ENCODE data around the gene LILRB2. TPM values are rescaled to one million over a fixed set of nuclear protein-coding genes. Genes with fewer than 3 reads are reported as not detected.
"Not testable (repeated sequence)": the region's sequence is repeated elsewhere in the genome, so short reads cannot be mapped to it uniquely, and the experiment has no call there.

LILRB2 gene
- total and polyA plus RNA-seq, 4 donors = 9.1 to 202 (median 27.9) TPM

DNA sequence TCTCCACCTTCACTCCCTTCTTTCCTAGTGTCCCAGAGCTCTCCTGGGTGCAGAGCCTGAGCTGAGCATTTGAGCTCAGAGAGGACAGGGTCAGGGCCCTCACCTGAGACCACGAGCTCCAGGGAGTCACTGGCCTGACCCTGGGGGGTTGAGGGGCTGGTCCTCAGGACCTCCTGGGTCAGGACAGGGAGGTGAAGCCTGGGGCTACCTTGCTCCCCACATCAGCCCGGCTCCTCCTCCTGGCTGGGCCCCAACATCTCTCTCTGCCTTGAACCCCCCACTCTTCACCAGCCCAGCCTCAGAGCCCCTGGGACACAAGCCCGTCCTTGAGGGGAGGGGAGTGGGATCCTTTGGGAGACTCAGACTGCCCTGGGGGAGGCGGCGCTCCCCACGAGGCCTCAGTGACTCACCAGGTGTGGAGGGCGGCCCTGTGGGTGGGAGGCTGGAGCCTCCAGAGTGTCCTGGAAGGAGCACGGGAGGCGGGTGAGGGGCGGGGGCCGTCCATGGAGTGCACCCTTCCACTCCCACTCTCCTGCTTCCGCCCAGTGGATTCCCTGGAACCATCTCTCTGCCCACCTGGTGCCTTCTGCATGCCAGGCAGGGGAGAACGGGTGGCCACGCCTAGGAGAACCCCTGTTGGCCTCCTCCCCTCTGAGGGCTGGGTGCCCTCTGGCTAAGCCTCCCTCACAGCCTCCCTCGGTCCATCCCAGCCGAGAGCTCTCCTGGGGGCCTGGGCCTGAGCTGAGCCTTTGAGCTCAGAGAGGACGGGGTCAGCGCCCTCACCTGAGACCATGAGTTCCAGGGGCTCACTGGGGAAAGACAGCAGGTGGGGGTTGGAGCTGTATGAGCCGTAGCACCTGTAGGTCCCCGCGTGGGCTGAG is 41.2 kb downstream of the LILRB2 start:
- H3K27me3 ChIP-seq (ENCODE audit: control insufficient read depth in 3 of 3, insufficient read depth in 3 of 3, low read length in 2 of 3); H3K4me1 ChIP-seq (ENCODE audit: control insufficient read depth in 5 of 5, insufficient read depth in 5 of 5, low read length in 5 of 5); DNase-seq; ATAC-seq (ENCODE audit: insufficient read depth, low FRiP score); H3K27ac ChIP-seq (ENCODE audit: low read depth in 1 of 2, low read length in 1 of 2); H3K9me3 ChIP-seq (ENCODE audit: control insufficient read depth in 4 of 4, insufficient read depth in 3 of 4, low read length in 3 of 4); H3K9ac ChIP-seq (ENCODE audit: insufficient read depth in 1 of 2, low read length in 2 of 2); H3K4me3 ChIP-seq; H3K36me3 ChIP-seq (ENCODE audit: control insufficient read depth in 4 of 4, insufficient read depth in 4 of 4, low read length in 4 of 4): not testable (repeated sequence)
- WGBS, 2 donors = 70 to 87% methylated on average over 14 to 15 of the region's 21 CpGs

DNA sequence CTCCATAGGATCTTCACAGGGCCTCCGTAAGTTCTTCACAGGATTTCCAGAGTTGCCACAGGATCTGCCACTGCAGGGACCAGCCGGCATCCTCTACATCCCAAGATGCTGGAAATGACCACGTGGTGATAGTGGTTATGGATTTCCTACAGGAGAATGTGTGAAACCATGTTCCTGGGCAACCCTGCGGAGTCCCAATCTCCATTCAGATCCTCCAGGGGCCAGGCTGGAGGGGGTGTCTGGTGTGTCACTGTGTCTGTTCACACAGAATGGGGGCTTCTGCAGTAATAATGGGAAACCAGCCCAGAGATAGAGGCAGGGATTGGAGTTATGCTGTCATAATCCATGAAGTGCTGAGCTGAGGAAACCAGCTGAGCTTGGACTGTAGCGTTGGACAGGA is 47.0 kb downstream of the LILRB2 start:
- WGBS, 2 donors = 5 to 86% methylated on average over 5 of the region's 5 CpGs
- H3K27ac ChIP-seq (ENCODE audit: low read depth in 1 of 2, low read length in 1 of 2) = no peak overlapping the region
- no peaks in the 10 kb centered on the region for H3K9me3 ChIP-seq (ENCODE audit: control insufficient read depth in 4 of 4, insufficient read depth in 3 of 4, low read length in 3 of 4)
- H3K4me1 ChIP-seq (ENCODE audit: control insufficient read depth in 5 of 5, insufficient read depth in 5 of 5, low read length in 5 of 5) = no peaks in the 10 kb centered on the region
- DNase-seq = no peak
- ATAC-seq (ENCODE audit: insufficient read depth, low FRiP score) = no peak
- H3K4me3 ChIP-seq = no peak overlapping the region
- peaks cover 0 to 5% (median 4%) of the 10 kb centered on the region in 3 donors for H3K27me3 ChIP-seq (ENCODE audit: control insufficient read depth in 3 of 3, insufficient read depth in 3 of 3, low read length in 2 of 3)
- no peaks in the 10 kb centered on the region for H3K36me3 ChIP-seq (ENCODE audit: control insufficient read depth in 4 of 4, insufficient read depth in 4 of 4, low read length in 4 of 4)
- TF ChIP-seq, protein P1, sequence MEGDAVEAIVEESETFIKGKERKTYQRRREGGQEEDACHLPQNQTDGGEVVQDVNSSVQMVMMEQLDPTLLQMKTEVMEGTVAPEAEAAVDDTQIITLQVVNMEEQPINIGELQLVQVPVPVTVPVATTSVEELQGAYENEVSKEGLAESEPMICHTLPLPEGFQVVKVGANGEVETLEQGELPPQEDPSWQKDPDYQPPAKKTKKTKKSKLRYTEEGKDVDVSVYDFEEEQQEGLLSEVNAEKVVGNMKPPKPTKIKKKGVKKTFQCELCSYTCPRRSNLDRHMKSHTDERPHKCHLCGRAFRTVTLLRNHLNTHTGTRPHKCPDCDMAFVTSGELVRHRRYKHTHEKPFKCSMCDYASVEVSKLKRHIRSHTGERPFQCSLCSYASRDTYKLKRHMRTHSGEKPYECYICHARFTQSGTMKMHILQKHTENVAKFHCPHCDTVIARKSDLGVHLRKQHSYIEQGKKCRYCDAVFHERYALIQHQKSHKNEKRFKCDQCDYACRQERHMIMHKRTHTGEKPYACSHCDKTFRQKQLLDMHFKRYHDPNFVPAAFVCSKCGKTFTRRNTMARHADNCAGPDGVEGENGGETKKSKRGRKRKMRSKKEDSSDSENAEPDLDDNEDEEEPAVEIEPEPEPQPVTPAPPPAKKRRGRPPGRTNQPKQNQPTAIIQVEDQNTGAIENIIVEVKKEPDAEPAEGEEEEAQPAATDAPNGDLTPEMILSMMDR (IDR thresholded peaks at IDR 0.05; ENCODE audit: control extremely low read depth, extremely low read depth) = no peak
- no peak overlapping the region for H3K9ac ChIP-seq (ENCODE audit: insufficient read depth in 1 of 2, low read length in 2 of 2)

GRCh38 chr19:54231077-54231931 is 49.6 kb downstream of the LILRB2 start:
- no peak overlapping the region for H3K27ac ChIP-seq (ENCODE audit: low read depth in 1 of 2, low read length in 1 of 2)
- H3K4me1 ChIP-seq (ENCODE audit: control insufficient read depth in 5 of 5, insufficient read depth in 5 of 5, low read length in 5 of 5) = no peaks in the 10 kb centered on the region
- H3K9me3 ChIP-seq (ENCODE audit: control insufficient read depth in 4 of 4, insufficient read depth in 3 of 4, low read length in 3 of 4) = no peaks in the 10 kb centered on the region
- DNase-seq (peak; percentile 77 to 91 (median 89)), ATAC-seq (ENCODE audit: insufficient read depth, low FRiP score) (peak; percentile 95)
- TF ChIP-seq, protein P1 (IDR thresholded peaks at IDR 0.05; ENCODE audit: control extremely low read depth, extremely low read depth) = peak; percentile 95
- H3K36me3 ChIP-seq (ENCODE audit: control insufficient read depth in 4 of 4, insufficient read depth in 4 of 4, low read length in 4 of 4) = no peaks in the 10 kb centered on the region
- 22 to 28% methylated on average over 21 of the region's 21 CpGs for WGBS, 2 donors
- no peak overlapping the region for H3K9ac ChIP-seq (ENCODE audit: insufficient read depth in 1 of 2, low read length in 2 of 2)
- H3K27me3 ChIP-seq (ENCODE audit: control insufficient read depth in 3 of 3, insufficient read depth in 3 of 3, low read length in 2 of 3) = peaks cover 0 to 5% (median under 1%) of the 10 kb centered on the region in 3 donors
- H3K4me3 ChIP-seq = no peak overlapping the region

DNA sequence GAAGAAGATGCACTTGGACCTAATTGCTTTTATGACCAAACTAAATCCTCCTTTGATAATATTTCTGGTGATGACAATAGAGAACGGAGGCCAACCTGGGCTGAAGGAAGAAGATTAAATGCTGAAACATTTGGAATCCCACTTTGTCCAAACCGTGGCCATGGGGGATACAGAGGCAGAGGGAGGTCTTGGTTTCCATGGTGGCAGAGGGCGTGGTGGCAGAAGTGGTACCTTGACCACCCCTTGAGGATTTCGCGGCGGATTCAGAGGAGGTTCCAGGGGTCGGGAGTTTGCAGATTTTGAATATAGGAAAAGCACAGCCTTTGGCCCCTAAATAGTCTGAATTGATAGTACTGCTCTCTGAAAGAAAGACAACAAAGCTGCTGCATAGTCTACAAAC is 50.9 kb downstream of the LILRB2 start:
- Histone ChIP-seq H3K9me3 (ENCODE audit: control insufficient read depth in 4 of 4, insufficient read depth in 3 of 4, low read length in 3 of 4) (no peaks in the 10 kb centered on the region), H3K4me3 (no peak overlapping the region), H3K27ac (ENCODE audit: low read depth in 1 of 2, low read length in 1 of 2) (no peak overlapping the region), H3K36me3 (ENCODE audit: control insufficient read depth in 4 of 4, insufficient read depth in 4 of 4, low read length in 4 of 4) (no peaks in the 10 kb centered on the region), H3K4me1 (ENCODE audit: control insufficient read depth in 5 of 5, insufficient read depth in 5 of 5, low read length in 5 of 5) (no peaks in the 10 kb centered on the region), H3K27me3 (ENCODE audit: control insufficient read depth in 3 of 3, insufficient read depth in 3 of 3, low read length in 2 of 3) (peaks cover 0 to 5% (median 0%) of the 10 kb centered on the region in 3 donors), H3K9ac (ENCODE audit: insufficient read depth in 1 of 2, low read length in 2 of 2) (peak overlapping the region in 1 of 2 donors; percentile 16)
- 86 to 93% methylated on average over 7 of the region's 7 CpGs for WGBS, 2 donors
- no peak for ATAC-seq (ENCODE audit: insufficient read depth, low FRiP score)
- TF ChIP-seq, protein P1 (IDR thresholded peaks at IDR 0.05; ENCODE audit: control extremely low read depth, extremely low read depth) = no peak
- DNase-seq = no peak
